Activated T-cell treated with anti-CD3 and anti-CD28 coated beads, Interleukin-2, amount 50 U/mL, for 72 hours (primary cell): Measurements from ENCODE around the gene TOR1A. TPM values are rescaled to one million over a fixed set of nuclear protein-coding genes. Genes with fewer than 3 reads are reported as not detected.

Source experiments
- ATAC-seq, 2 donors: fragments of 150-1000 bp; cut with Tn5 transposase; replicated peaks in 1 of 2; 2 replicates each; pipeline ENCODE4 v1.10.0; 2021; ENCODE audit warnings: moderate library complexity in 2 of 2, mild to moderate bottlenecking in 1 of 2
- DNase-seq, 2 donors: peaks; one replicate each; pipeline ENCODE4 v3.0.0; 2021 to 2022; ENCODE audit warnings: mixed read lengths in 1 of 2
- H3K27ac Mint-ChIP-seq: one replicate; pipeline ENCODE4 v1.8.0; 2022; ENCODE audit warnings: mild to moderate bottlenecking, moderate library complexity, mixed read lengths
- H3K27me3 Mint-ChIP-seq: one replicate; pipeline ENCODE4 v1.8.0; 2022; ENCODE audit warnings: low read depth, mixed read lengths
- H3K36me3 Mint-ChIP-seq, 2 donors: one replicate each; pipeline ENCODE4 v1.8.0; 2022; ENCODE audit warnings: mixed read lengths in 2 of 2, mild to moderate bottlenecking in 1 of 2; ENCODE audit not compliant: insufficient read depth in 2 of 2
- H3K4me1 Mint-ChIP-seq: one replicate; pipeline ENCODE4 v1.8.0; 2022; ENCODE audit warnings: low read depth, mixed read lengths
- H3K4me3 Mint-ChIP-seq, 2 donors: one replicate each; pipeline ENCODE4 v1.8.0; 2022; ENCODE audit warnings: mild to moderate bottlenecking in 2 of 2, mixed read lengths in 2 of 2, moderate library complexity in 2 of 2
- H3K9me3 Mint-ChIP-seq, 2 donors: one replicate each; pipeline ENCODE4 v1.8.0; 2022; ENCODE audit warnings: mixed read lengths in 2 of 2
- total RNA-seq, 2 donors: library from RNA; stranded (reverse); gene quantifications; one replicate each; pipeline ENCODE4 v1.2.3, GENCODE V29; 2022

The TOR1A gene
- total RNA-seq, 2 donors from 2014 or later: 47.0 to 49.3 TPM

DNA sequence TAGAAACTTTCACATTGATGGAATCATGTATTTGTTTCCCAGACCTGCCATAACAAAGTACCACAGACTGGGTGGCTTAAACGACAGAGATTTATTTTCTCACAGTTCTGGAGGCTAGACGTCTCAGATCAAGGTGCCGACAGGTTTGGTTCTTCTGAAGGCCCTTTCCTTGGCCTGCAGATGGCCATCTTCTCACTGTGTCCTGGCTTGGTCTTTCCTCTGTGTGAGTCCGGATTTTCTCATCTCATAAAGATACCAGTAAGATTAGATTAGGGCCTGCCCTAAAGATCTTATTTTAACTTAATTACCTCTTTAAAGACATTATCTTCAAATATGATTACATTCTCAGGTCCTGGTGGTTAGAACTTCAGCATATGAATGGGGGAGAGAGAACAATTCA, 17.1 kb upstream of the TOR1A start:
- H3K9me3 Mint-ChIP-seq: no peaks in the 10 kb centered on the region
- H3K4me3 Mint-ChIP-seq: peak overlapping the region; percentile 24 to 34
- DNase-seq: no peak
- peaks cover 4 to 7% of the 10 kb centered on the region in 2 donors for H3K36me3 Mint-ChIP-seq
- H3K27me3 Mint-ChIP-seq: no peaks in the 10 kb centered on the region
- H3K4me1 Mint-ChIP-seq: peaks cover 60% of the 10 kb centered on the region
- peak overlapping the region; percentile 76 for H3K27ac Mint-ChIP-seq
- no peak for ATAC-seq

DNA sequence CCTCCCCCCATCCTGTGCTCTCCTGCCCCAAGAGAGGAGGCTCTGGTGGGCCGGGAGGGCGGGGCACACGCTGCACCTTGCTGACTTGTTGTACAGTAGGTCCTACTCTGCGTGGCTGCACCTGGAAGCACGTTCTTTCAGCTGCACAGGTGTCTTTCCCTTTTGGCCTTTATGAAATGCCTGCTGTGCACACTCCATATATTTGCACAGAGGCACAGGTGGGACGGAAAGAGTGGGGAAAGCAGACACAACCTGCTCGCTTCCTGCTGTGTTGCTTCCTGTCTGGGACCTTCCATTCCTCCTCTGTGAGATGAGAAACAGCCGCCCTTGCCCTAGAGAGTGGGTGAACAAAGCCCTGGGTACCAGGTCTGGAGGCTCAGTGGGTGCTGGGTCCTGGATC, 16.1 kb upstream of the TOR1A start:
- H3K4me1 Mint-ChIP-seq: peaks cover 55% of the 10 kb centered on the region
- H3K27me3 Mint-ChIP-seq: no peaks in the 10 kb centered on the region
- no peaks in the 10 kb centered on the region for H3K9me3 Mint-ChIP-seq
- H3K4me3 Mint-ChIP-seq: peak overlapping the region; percentile 82 to 85
- H3K27ac Mint-ChIP-seq: peak overlapping the region; percentile 50
- ATAC-seq (no peak), DNase-seq (no peak)
- H3K36me3 Mint-ChIP-seq: peaks cover 5 to 7% of the 10 kb centered on the region in 2 donors

DNA sequence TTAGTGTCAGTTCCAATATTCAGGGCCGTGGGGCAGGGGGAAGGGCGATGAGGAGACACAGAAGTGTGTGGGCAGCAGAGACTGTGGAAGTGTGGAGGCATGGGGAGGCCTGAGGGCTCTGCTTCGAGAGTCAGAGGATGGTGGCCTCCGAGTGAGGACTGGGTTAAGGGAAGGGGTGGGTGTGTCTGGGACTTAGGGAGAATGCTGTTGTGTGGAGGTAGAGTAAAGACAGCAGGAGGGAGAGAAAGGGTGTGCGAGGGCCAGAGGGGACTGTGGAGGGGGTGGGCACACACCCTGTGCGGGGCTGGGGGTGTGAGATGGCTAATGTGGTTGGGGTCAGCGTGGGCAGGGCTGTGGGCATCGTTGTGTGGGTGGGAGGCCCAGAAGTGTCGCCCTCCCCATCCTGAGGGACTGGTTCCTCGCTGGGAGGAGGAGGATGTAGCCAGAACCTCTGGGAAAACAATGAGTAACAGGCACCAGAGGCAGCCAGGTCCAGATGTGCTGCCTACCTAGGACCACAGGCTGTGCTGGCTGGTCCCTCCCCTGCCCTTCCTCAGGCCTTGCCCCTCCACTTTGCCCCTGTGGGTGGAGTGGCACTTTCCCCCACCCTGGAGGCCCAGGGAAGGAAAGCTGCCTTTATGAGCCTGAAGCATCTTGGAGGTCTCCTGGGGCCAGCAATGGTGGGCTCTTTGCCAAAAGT, 15.5 kb upstream of the TOR1A start:
- peaks cover 56% of the 10 kb centered on the region for H3K4me1 Mint-ChIP-seq

DNA sequence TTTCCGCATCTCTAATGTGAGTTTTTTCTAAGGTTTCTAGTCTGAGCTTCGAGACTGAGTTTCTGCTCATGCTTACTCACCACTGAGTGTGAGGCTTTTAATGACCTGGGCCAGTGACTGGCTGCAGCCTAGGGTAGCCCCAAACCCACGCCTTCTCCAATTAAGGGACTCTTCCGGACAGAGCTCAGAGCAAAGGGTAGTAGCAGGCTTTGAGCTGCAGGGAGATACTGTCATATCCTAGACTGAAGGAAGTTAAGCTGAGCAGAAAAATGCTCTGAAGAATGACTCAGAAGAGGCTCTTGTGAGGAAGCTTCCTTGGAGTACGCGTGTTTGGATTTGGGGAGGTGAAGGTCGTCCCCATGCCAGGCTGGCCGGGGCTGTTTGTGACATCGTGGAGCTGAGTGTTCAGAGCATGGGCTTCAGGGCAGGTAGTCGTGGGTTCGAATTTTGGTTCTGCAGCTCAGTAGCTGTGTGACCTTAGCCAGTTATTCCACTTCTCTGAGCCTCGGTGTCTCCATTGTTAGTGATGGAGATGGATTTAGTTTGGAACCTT, 14.8 kb upstream of the TOR1A start:
- Mint-ChIP-seq H3K27me3 (no peaks in the 10 kb centered on the region), H3K4me3 (peak overlapping the region; percentile 82 to 85), H3K36me3 (peaks cover 7 to 8% of the 10 kb centered on the region in 2 donors), H3K9me3 (no peaks in the 10 kb centered on the region), H3K27ac (peak overlapping the region; percentile 83), H3K4me1 (peaks cover 63% of the 10 kb centered on the region)
- ATAC-seq: peak; percentile 47 to 51
- DNase-seq: peak; percentile 47 to 53

More for the DNA sequence above, 15.5 kb upstream of the TOR1A start:
- Mint-ChIP-seq H3K4me3 (peak overlapping the region; percentile 82 to 85), H3K27ac (peak overlapping the region; percentile 83), H3K36me3 (peaks cover 7 to 8% of the 10 kb centered on the region in 2 donors), H3K27me3 (no peaks in the 10 kb centered on the region), H3K9me3 (no peaks in the 10 kb centered on the region)
- DNase-seq (no peak), ATAC-seq (no peak)

DNA sequence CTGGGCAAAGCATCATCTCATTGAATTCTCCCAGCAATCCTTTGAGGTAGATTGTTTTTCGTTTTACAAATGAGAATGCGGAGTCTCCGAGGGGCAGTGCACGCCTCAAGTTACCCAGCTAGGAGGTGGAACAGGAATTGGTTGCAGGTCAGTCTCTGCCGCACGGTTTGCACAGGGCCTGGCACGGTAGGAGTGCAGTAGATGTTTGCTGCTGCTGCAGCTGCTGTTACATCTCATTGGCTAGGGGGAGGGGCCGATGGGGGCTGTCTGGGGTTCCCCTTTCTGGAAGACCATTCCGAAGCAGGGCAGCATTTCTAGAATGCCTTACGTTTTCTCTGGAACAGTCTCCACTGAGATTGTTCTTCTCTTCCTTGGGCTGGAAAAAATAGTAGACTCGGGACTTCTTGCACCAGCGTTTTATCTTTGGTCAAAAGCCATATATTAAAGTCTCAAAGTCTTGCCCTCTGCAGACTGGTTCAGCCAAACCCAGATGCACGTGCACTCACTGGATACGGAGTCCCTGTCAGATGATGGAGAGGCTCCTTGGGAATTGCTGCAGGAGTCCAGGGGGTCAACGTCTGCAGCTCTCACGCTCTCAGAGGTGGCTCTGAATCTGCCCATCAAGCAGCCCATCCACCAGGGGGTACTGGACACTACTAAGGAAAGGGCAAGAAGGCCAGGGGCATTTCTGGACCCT, 12.5 kb upstream of the TOR1A start:
- Mint-ChIP-seq H3K27me3 (no peaks in the 10 kb centered on the region), H3K4me3 (peak overlapping the region; percentile 96), H3K27ac (peak overlapping the region; percentile 97), H3K9me3 (no peaks in the 10 kb centered on the region), H3K36me3 (peaks cover 11 to 16% of the 10 kb centered on the region in 2 donors), H3K4me1 (peaks cover 70% of the 10 kb centered on the region)
- DNase-seq (peak; percentile 48 to 55), ATAC-seq (no peak)

DNA sequence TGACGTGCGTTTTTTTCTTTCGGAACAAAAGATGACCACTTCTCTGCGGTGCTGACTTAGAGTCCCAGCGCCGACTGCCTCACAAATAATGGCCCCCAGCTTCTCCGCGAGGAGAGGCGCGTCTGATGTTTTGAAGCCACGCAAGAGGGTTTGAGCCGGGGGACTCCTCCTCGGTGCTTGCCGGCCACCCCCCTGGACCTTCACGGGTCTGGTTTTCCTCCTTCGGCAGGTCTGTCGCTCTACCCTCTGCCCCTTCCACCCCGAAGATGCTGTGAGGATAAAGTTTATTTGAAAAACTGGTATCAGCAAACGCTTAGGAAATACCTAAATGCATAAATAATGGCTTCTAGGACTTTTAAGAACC, 11.9 kb upstream of the TOR1A start:
- Mint-ChIP-seq H3K4me3 (peak overlapping the region; percentile 96), H3K27me3 (no peaks in the 10 kb centered on the region), H3K9me3 (no peaks in the 10 kb centered on the region), H3K27ac (peak overlapping the region; percentile 97), H3K4me1 (peaks cover 65% of the 10 kb centered on the region), H3K36me3 (peaks cover 11 to 20% of the 10 kb centered on the region in 2 donors)
- ATAC-seq (peak; percentile 5 to 6), DNase-seq (no peak)

DNA sequence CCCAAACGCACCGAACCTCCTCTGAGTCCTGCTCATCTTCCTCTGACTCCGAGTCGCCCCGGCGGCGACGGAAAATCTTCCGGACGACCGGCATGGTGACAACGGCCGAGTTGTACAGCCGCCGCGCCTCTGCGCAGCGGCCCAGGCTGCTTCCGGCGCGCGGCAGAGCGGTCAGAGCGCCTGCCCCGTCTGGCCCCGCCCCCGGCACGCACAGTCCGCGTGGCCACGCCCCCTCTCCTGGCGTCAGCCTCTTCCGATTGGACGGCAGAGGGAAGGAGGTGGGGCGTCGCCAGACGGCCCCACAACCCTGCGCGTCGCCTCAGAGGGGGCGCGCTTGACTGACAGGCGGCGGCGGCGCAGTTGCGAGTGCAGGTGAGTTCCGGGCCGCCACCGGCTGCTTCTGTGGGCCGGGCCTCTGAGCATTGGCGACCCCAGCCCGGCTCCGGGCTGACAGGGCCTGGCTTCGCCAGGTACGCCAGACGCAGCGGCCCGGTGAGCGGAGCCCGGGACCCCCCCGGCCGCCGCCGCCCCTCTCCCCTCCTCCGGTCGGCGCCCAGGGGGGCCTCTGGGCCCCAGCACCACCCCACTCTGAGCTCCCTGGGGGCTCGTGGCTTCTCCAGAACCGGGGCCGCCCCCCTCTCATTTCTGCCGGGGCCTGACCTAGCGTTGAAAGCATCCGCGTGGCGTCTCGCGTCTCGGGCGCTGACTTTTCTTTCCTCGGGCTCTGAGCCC, 11.4 kb upstream of the TOR1A start, which contains the start of the genes C9orf78 and USP20:
TSS of gene C9orf78 (minus strand) at position 148 of the 732 bp plus-strand sequence. CDS start at position 94, 54 bp downstream.
TSS of gene USP20 (plus strand) at position 331 of the 732 bp plus-strand sequence. CDS start 17,098 bp downstream, outside the sequence.
- peak; percentile 98 to 99 for DNase-seq
- Mint-ChIP-seq H3K4me1 (peaks cover 59% of the 10 kb centered on the region), H3K27ac (peak within 1 kb of the TSS; percentile 97), H3K36me3 (peaks cover 11 to 22% of the 10 kb centered on the region in 2 donors), H3K9me3 (no peaks in the 10 kb centered on the region), H3K27me3 (no peaks in the 10 kb centered on the region), H3K4me3 (peak within 1 kb of the TSS; percentile 96)
- peak; percentile 90 to 94 for ATAC-seq

DNA sequence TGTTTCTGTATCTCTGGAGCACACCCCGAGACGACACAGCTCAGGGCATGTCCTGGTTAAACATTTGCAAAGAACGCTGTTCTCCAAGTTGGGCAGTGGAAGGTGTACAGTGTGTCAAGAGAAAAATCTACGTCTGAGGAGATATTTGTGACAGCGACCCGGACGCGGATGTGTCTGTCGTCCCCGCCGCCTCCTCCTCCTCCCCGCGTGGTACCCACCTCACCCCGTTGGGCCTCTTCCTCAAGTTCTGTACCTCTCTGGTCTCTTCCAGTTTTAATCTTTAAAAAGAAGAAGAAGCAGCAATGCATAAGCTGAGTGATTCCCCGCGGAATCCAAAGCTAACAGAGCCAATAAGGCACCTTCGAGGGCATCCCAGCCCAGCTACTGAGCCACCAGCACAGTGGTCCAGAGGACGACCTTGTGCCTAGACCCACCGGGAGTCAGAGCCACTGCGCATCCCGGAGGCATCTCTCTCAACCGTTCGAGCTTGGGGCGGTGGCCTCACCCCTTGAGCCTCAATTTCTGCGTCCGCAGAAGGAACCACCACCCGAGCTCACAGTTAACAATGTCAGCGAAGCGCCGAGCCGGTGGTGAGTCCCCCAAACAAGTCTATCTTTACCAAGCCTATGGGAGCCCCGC, 10.7 kb upstream of the TOR1A start:
- peaks cover 11 to 22% of the 10 kb centered on the region in 2 donors for H3K36me3 Mint-ChIP-seq
- peak overlapping the region; percentile 93 to 96 for H3K4me3 Mint-ChIP-seq
- H3K4me1 Mint-ChIP-seq: peaks cover 52% of the 10 kb centered on the region
- H3K9me3 Mint-ChIP-seq: no peaks in the 10 kb centered on the region
- ATAC-seq (no peak), DNase-seq (peak; percentile 35)
- H3K27me3 Mint-ChIP-seq: no peaks in the 10 kb centered on the region
- peak overlapping the region; percentile 89 for H3K27ac Mint-ChIP-seq

DNA sequence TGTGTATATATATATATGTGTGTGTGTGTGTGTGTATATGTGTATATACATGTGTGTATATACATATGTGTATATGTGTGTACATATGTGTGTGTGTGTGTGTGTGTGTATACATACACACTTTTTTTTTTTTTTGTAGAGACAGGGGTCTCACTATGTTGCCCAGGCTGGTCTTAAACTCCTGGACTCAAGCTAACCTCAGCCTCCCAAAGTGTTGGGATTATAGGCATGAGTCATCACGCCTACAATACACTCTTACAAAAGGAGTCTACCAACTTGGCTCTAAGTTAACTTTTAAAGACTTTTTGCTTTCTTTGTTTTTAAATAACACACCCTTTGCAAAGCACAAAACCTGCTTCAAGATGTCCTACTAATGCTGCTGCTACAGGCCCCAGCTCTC, 9.0 kb upstream of the TOR1A start:
- H3K9me3 Mint-ChIP-seq: no peaks in the 10 kb centered on the region
- peak overlapping the region; percentile 11 for H3K27ac Mint-ChIP-seq
- no peak for ATAC-seq
- DNase-seq: no peak
- no peaks in the 10 kb centered on the region for H3K27me3 Mint-ChIP-seq
- H3K4me3 Mint-ChIP-seq: peak overlapping the region; percentile 93 to 96
- H3K4me1 Mint-ChIP-seq: peaks cover 36% of the 10 kb centered on the region
- peaks cover 11 to 25% of the 10 kb centered on the region in 2 donors for H3K36me3 Mint-ChIP-seq

DNA sequence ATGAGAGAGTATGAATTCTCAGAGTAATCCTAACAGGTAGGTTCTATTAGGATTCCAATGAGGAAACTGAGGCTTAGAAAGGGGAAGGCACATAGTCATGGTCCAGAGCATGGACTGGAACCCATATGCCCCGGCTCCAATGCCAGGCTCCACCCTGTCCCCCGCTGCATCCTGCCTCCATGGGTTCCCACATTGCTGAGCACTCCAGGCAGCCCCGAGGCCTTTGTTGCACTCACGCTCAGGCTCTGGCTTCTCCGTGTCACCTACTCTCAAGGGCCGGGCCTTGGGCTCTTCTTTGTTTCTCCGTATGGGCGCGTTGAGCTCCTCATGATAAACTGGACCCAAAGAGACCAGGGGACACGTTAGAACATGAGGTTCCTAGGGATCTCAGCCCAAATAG, 5.0 kb upstream of the TOR1A start:
- Mint-ChIP-seq H3K4me3 (no peak overlapping the region), H3K9me3 (no peaks in the 10 kb centered on the region), H3K4me1 (peaks cover 9% of the 10 kb centered on the region), H3K27ac (no peak overlapping the region), H3K27me3 (no peaks in the 10 kb centered on the region), H3K36me3 (peaks cover 5 to 22% of the 10 kb centered on the region in 2 donors)
- ATAC-seq (no peak), DNase-seq (no peak)

DNA sequence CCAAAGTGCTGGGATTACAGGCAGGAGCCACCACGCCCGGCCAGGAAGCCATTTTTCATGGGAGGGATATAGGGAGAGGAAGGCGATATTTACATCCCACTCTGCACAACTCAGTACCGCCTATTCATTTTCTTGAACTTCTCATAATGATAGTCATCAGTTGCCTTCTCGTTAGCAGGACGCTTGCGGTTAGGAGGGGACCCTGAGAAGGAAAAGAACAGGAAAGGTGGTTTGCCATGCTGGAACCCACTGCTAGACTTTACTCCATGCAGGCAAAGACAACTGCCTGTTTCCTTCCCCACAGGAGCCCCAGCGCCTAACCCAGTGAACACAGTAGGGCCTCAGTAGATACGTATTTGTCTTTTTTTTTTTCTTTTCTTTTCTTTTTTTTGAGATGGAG, 4.1 kb upstream of the TOR1A start:
- no peak overlapping the region for H3K4me3 Mint-ChIP-seq
- no peaks in the 10 kb centered on the region for H3K9me3 Mint-ChIP-seq
- H3K27me3 Mint-ChIP-seq: no peaks in the 10 kb centered on the region
- DNase-seq: no peak
- peaks cover 2% of the 10 kb centered on the region for H3K4me1 Mint-ChIP-seq
- no peak for ATAC-seq
- peaks cover 3 to 19% of the 10 kb centered on the region in 2 donors for H3K36me3 Mint-ChIP-seq
- H3K27ac Mint-ChIP-seq: no peak overlapping the region

DNA sequence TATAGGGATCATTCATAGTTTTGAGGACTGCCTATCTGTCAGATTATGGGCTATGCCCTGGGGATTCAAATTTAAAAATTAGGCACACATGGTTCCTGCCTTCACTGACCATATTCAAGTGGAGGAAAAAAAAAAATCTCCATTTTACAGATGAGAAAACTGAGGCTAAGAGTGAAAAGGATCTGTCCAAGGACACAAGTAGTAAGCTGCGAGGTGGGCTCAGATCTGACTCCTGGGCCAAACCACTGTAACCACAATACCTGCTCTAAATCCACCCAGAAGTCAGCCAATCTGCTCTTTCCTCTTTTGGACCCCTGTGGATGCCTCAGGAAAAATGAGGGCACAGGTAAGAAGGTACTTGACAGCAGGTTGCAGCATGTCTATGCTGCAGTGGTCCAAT, 2.8 kb upstream of the TOR1A start:
- no peak for ATAC-seq
- no peak for DNase-seq
- Mint-ChIP-seq H3K27me3 (no peaks in the 10 kb centered on the region), H3K4me1 (peaks cover 10% of the 10 kb centered on the region), H3K36me3 (peaks cover 7 to 20% of the 10 kb centered on the region in 2 donors), H3K9me3 (no peaks in the 10 kb centered on the region), H3K27ac (no peak overlapping the region), H3K4me3 (no peak overlapping the region)
